ENCODE measurements around the gene GZMH.
"Not testable (repeated sequence)": the region's sequence is repeated elsewhere in the genome, so short reads cannot be mapped to it uniquely, and the experiment has no call there.

The GZMH gene, protein sequence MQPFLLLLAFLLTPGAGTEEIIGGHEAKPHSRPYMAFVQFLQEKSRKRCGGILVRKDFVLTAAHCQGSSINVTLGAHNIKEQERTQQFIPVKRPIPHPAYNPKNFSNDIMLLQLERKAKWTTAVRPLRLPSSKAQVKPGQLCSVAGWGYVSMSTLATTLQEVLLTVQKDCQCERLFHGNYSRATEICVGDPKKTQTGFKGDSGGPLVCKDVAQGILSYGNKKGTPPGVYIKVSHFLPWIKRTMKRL

DNA sequence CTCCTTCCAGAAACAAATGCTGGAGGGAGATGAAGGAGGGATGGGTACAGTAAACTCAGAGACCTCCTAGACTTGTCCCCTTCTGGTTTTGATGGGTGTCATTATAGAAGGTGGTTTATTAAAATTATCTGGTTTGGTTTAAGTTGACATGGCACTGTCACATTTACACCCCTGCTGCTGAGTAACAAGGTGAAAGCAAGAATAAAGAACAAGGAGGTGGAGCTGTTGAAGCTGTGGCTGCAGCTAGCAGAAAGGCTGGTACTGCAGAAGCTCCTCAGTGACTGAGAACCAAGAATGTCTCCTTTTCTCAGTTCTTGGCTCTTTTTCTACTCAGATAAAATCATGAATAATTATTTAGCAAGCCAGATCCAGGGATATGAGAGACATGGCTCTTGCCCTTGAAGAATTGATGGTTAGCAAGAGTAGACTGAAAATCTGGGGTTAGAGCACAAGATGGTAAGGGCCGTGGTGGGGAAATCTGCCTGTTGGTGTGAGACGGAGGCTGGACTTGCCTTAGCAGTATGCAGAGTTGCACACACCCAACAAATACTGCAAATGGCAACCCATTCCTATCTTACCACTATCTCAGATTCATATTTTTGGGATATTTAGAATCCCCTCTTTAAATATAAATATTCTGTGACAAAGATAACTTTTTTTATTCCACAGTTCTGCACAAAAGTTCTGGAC, at the start of gene GZMH:
Gene GZMH, minus strand, starts transcription at position 31 of the 690 bp plus-strand sequence. CDS start 72 bp downstream, outside the sequence.
- no peak within 1 kb of the TSS for H3K4me3 ChIP-seq (ENCODE audit: low read depth, low read length)
- no peak for DNase-seq (ENCODE audit: low read depth)

DNA sequence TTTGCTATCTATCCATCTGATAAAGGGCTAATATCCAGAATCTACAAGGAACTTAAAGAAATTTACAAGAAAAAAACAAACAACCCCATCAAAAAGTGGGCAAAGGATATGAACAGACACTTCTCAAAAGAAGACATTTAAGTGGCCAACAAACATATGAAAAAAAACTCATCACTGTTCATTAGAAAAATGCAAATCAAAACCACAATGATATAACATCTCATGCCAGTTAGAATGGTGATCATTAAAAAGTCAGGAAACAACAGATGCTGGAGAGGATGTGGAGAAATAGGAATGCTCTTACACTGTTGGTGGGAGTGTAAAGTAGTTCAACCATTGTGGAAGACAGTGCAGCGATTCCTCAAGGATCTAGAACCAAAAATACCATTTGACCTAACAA, 38.9 kb upstream of the GZMH start:
- DNase-seq (ENCODE audit: low read depth); H3K4me3 ChIP-seq (ENCODE audit: low read depth, low read length): not testable (repeated sequence)

DNA sequence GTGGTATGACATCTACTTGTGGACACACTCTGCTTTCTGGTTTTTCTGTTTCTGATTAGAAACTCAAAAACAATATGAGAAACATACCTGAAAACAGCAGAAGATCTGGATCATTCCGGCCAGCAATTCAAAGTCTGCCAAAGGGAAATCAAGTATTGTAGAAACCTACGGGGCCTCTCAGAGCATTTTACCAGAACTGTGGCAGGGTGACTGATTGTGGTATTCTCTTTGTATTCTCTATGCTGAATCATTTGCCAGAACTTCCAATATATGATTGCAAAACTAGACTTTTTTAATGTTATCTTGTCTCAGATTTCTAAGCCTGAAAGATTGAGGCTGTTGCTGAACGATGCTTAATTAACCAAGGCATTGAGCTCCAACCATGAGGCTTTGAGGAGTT, 30.4 kb upstream of the GZMH start:
- H3K4me3 ChIP-seq (ENCODE audit: low read depth, low read length) = no peak overlapping the region
- DNase-seq (ENCODE audit: low read depth) = no peak

DNA sequence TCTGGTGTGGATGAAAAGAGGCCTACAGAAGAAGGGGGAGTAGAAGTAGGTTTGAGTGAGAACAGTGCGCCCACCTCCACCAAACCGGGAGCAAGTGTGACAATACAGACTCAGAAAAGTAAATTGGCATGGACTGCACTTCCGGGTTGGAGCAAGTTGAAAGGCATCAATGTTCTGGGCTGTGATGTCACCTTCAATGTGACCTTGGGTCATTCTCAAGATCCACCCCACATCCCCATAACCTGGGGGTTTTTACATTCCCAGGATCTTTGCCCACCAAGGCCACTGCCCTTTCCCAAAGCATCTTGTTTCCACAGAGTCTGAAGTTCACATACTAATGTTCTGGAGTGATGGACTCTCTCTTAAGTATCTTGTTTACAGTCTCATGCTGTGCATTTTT, 29.8 kb upstream of the GZMH start:
- H3K4me3 ChIP-seq (ENCODE audit: low read depth, low read length) = no peak overlapping the region
- no peak for DNase-seq (ENCODE audit: low read depth)

DNA sequence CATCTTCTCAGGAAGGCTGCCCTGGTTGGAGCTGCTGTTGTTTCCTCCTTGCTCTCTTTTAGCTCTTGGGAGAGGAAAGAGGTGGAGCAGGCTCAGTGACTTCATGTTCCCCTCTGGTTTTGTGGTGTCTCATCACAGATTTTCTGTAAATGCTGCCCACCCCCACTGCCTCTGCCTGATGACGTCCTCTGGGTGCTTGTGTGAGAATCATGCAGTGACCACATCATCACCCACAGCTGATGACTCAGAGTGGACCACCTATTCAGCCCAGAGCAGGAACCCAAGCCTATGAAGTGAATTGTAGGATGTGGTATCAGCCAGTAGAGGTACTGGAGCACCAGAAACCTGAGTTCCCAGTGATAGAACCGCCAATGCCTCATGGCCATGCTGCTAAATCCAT, 24.7 kb upstream of the GZMH start, which contains the start of gene GZMB:
Gene GZMB, minus strand, starts transcription at position 33 of the 400 bp plus-strand sequence. Its CDS starts 30 bp downstream, at position 3.
- no peak within 1 kb of the TSS for H3K4me3 ChIP-seq (ENCODE audit: low read depth, low read length)
- no peak for DNase-seq (ENCODE audit: low read depth)

DNA sequence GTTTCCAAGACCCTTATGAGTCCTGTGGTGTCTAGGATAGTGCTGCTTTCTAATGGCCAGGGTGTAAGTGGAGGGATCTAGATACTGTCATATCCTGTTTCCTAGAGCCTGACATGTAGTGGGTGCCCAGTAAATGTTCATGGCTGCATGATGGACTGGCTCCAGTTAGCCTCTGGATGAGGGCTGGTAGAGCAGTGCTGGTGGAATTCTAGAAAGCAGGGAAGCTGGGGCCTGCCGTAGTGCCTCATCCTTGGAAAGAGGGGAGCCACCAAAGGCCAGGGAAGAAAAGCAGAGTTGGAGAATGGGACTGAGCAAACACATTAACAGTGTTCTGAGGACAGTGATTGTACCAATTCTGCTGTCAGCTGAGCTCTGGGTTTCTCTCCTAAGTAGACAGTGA, 23.9 kb upstream of the GZMH start:
- H3K4me3 ChIP-seq (ENCODE audit: low read depth, low read length) = no peak overlapping the region
- DNase-seq (ENCODE audit: low read depth) = no peak

DNA sequence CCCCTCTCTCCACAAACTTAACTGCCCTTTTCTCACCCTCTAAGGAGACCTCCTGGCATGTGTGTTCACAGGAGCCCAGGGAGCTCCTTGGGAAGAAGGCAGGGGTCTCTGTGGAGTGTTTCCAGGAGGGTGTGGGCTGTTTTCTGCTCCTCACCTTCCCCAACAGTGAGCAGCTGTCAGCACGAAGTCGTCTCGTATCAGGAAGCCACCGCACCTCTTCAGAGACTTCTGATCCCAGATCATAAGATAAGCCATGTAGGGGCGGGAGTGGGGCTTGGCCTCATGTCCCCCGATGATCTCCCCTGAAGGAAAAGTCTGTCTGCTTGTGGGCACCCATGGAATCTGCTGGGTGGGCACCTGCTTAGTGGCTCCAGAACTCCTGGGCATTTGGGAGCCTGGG, 23.3 kb upstream of the GZMH start:
- DNase-seq (ENCODE audit: low read depth) = no peak

DNA sequence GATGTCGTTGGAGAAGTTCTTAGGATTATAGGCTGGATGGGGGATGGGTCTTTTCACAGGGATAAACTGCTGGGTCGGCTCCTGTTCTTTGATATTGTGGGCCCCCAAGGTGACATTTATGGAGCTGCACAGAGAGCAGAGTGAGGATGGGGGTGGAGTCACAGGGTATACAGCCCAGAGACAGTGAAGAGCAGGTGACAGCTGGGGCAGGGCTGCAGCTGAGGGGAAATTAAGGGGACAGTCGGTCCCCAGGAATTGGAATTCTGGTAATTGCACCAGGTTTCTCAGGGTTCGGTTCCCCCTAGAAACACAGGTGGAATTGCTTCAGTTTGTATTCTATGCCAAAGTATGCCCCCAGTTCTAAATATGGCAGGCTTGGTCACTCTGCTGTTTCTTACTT, 22.9 kb upstream of the GZMH start:
- no peak for DNase-seq (ENCODE audit: low read depth)
- no peak overlapping the region for H3K4me3 ChIP-seq (ENCODE audit: low read depth, low read length)

More for the DNA sequence above, 23.3 kb upstream of the GZMH start:
- H3K4me3 ChIP-seq (ENCODE audit: low read depth, low read length) = no peak overlapping the region

DNA sequence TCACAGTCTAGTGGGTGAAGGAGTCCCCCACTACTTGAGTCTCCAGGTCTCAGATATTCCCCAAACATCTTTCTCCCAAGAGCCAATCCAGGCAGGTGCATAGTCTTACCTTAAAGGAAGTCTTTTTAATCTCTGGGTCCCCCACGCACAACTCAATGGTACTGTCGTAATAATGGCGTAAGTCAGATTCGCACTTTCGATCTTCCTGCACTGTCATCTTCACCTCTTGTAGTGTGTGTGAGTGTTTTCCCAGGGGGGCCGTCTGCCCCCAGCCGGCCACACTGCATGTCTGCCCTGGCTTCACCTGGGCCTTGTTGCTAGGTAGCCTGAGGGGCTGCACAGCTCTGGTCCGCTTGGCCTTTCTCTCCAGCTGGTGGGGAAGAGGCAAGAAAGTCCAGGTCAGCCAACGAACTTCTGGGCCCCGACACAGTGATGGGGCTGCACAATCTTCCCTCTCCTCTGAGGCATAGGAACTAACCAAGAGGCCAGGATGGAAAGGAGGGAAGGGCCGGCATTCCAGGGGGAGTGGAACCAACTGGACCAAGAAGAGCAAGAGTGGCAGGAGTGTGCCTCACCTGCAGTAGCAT, 22.4 kb upstream of the GZMH start:
- DNase-seq (ENCODE audit: low read depth) = no peak
- H3K4me3 ChIP-seq (ENCODE audit: low read depth, low read length) = no peak overlapping the region

DNA sequence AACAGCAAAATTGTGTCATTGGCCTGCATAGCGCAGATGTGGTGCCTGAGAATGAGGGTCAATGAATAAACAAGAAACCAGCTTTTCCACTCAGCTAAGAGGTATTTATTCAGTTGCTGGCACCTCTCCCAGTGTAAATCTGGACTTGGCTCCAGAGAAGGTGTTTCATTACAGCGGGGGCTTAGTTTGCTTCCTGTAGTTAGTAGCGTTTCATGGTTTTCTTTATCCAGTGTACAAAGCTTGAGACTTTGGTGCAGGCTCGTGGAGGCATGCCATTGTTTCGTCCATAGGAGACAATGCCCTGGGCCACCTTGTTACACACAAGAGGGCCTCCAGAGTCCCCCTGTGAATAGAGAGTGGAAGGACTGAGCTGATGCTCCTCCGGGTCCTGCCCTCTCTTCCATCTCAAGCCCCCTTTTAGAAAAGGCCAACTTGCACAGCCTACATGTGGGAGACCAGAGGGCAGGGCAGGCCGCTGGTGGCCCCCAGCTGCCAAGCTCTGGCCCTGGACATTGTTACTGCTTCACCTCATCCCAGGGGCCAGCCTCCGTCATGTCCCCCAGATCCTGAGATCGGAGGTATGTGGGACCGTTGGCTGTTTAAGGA, 21.5 kb upstream of the GZMH start:
- DNase-seq (ENCODE audit: low read depth) = peak; percentile 10
- no peak overlapping the region for H3K4me3 ChIP-seq (ENCODE audit: low read depth, low read length)

DNA sequence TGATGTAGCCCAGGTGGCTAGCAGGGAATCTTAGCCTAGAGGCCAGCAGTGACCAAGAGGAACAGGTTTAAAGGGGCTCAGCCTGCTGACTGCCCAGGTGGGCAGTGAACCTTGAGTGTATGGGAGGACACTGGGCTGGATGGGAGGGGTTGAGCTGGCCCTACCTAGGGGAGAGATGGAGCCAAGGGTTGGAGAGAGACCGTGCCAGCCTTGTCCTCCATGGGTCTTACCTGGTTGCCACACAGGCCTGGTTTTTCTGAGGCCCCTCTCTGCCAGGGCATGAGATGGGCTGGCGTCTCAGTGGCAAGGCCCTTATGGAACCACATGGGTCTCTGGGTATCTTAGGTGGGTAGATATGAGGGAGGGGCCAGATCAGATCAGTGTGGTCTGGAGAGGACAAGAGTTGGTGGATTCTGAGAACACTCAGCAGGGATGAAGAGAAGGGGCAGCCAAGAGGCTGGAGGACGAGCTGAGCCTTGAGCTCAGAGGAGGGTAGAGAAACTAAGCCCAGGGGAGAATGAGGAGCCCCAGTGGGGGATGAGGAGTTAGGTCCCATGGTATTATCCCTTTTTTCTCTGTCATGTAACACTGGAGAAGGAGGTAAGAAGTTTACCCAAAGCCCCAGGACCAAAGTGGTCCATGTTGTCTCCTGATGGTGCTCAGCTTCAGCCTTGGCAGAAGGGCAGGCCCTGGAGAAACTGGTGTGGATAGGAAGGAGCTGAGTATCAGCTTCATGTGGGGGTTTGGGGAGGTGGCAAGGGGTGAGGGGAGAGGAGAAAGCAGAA, 20.8 kb upstream of the GZMH start:
- H3K4me3 ChIP-seq (ENCODE audit: low read depth, low read length) = no peak overlapping the region
- no peak for DNase-seq (ENCODE audit: low read depth)

DNA sequence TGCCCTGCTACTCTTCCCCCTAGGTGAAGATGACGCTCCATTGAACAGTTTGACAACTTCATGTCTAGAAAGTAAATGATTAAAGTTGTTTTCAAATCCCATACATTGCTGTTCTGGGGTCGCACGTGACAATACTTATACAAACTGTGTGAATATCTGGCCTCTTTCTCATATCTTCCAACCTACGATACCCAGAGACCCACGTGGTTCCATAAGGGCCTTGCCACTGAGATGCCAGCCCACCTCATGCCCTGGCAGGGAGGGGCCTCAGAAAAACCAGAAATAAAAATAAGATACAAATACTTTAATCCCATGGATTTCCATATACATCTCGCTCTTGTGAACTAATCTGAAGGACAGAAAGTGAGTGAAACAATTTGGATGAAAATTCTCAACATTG, 20.0 kb upstream of the GZMH start:
- H3K4me3 ChIP-seq (ENCODE audit: low read depth, low read length) = no peak overlapping the region
- no peak for DNase-seq (ENCODE audit: low read depth)

DNA sequence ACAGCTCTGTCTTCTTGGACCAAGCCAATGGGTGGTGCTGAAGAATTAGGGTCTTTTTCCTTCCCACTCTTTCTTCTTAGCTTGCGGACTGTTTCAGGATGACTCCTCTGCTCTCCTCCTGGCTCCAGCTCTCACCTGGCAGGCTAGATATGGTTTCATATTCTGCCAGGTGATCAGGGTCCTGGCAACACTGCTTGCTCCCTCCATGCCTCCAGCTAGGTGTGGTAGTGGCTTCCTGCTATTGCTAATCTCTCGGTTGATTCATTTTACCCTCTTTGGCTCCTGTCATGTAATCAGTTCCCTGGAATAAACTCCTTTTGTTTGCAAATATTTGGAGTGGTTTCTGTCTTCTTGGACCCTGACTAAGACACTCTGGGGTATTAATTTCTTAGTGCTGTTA, 4.3 kb upstream of the GZMH start:
- H3K4me3 ChIP-seq (ENCODE audit: low read depth, low read length) = no peak overlapping the region
- DNase-seq (ENCODE audit: low read depth) = no peak

DNA sequence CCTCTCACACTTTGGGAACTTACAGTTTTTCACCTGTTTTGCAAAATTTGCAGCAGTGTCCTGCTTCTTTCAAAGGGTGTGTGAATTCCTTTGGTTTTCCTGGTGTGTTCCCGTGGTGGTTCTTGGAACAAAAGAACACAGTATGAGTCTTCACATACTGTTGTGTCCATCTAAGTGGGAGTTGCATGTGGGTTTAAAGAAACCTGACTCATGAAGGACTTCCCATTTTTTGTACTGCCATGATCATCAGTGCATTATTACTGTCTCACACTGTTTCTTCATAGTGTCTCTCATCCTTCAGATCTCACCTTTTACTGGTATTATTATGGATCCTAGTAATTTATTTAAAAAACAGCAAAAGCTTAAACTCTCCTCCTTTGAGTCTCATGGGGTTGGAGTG, 3.8 kb upstream of the GZMH start:
- no peak for DNase-seq (ENCODE audit: low read depth)
- H3K4me3 ChIP-seq (ENCODE audit: low read depth, low read length) = no peak overlapping the region

DNA sequence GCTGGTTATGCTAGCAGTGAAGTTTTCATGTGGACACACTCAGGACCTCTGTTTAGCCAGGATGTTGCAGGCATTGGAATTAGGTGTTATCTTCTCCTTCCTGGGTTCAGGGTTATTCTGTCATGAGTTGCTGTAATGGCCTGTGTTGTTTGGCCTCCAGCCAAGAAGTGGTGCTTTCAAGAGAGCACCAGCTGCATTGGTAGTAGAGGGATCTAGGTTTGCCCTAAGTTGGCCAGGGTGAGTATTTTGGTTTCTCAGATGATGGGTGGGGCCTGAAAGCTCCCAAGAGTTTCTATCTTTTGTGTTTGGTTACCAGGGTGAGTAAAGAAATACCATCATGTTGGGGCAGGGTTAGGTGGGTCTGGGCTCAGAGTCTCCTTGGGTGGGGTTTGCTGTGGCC, 2.7 kb upstream of the GZMH start:
- DNase-seq (ENCODE audit: low read depth) = no peak
- H3K4me3 ChIP-seq (ENCODE audit: low read depth, low read length) = no peak overlapping the region

DNA sequence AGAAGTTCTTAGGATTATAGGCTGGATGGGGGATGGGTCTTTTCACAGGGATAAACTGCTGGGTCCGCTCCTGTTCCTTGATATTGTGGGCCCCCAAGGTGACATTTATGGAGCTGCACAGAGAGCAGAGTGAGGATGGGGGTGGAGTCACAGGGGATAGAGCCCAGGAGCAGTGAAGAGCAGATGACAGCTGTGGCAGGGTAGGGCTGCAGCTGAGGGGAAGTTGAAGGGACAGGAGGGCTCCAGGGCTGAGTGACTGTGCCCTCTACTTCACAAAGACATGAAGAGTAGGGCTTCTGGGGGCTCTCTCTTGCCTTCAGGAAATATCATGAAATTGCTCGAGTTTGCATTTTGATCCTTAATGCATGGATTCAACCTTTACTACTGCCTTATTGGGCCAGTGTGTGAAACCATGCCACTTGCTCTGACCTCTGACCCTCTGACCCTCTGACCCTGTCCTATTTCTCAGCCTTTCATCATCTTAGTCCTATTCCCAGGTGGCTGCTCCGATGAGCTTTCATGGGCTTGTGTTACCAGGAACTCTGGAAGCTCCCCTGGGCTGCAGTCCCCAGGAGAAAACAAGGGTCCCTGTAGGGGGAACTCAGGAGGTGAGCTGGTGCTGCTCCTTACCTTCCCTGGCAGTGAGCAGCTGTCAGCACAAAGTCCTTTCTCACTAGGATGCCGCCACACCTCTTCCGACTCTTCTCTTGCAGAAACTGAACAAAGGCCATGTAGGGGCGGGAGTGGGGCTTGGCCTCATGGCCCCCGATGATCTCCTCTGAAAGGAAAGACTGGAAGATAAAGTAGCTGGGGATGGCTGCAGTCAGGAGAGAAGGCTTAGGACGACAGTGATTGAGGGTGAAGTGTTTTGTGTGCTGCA, 1.6 kb downstream of the GZMH start:
- DNase-seq (ENCODE audit: low read depth) = no peak
- no peak overlapping the region for H3K4me3 ChIP-seq (ENCODE audit: low read depth, low read length)

DNA sequence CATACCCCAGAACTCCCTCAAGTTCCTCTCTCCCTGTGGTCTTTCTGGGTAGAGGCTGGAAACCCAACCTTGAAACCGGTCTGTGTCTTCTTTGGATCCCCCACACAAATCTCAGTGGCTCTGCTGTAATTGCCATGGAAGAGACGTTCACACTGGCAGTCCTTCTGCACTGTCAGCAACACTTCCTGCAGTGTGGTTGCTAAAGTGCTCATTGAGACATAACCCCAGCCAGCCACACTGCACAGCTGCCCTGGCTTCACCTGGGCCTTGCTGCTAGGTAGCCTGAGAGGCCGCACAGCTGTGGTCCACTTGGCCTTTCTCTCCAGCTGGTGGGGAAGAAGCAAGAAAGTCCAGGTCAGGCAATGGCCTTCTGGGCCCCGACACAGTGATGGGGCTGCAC, 2.4 kb downstream of the GZMH start:
- H3K4me3 ChIP-seq (ENCODE audit: low read depth, low read length) = no peak overlapping the region
- DNase-seq (ENCODE audit: low read depth) = no peak

DNA sequence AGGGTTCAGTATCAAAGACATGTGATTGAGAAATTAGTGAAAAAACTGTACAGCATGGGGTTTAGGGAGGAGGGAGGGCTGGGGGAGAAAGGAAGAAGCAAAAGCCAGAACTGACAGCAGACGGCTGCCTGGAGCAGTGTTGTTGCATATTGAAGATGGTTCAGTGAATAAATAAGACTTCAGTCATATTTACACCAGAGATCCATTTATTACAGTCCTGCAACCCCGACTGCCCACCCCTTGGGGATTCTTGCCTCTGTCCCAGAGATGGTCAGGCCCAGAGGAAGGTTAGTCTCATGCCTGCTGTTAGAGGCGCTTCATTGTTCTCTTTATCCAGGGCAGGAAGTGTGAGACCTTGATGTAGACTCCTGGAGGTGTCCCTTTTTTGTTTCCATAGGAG, 3.2 kb downstream of the GZMH start:
- no peak for DNase-seq (ENCODE audit: low read depth)
- H3K4me3 ChIP-seq (ENCODE audit: low read depth, low read length) = no peak overlapping the region

All from skeletal muscle cell (primary cell).